OCI-LY1 (cell line): Measurements from ENCODE around the gene SHC1.

ENCODE experiments used
- CTCF ChIP-seq: fragments of 200-600 bp; sonication (generic), shearing (Covaris generic); IDR thresholded peaks from 2 replicates; pipeline ENCODE4 v1.5.1; 2017; ENCODE audit warnings: mild to moderate bottlenecking, antibody characterized with exemption, low read length, moderate library complexity, mixed read lengths
- EZH2 ChIP-seq: fragments of 200-600 bp; sonication (generic), shearing (Covaris generic); IDR thresholded peaks from 2 replicates; pipeline ENCODE4 v1.8.0; 2017; ENCODE audit warnings: borderline replicate concordance, mixed run types, mild to moderate bottlenecking, antibody characterized with exemption, low read length, moderate library complexity, mixed read lengths

GRCh38 chr1:154971341-154971998 is 923 bp upstream of the SHC1 start:
- no peak for TF ChIP-seq CTCF
- no peak for TF ChIP-seq EZH2
